ENCODE results near the gene PCGF6. TPM values are rescaled to one million over a fixed set of nuclear protein-coding genes. Genes with fewer than 3 reads are reported as not detected.
"Not testable (repeated sequence)": the region's sequence is repeated elsewhere in the genome, so short reads cannot be mapped to it uniquely, and the experiment has no call there.

Gene PCGF6
- total RNA-seq, 1 experiment from 2014 or later: 7.2 TPM

GRCh38 chr10:103259989-103260388 is 91.0 kb downstream of the PCGF6 start:
- peaks cover 8% of the 10 kb centered on the region for H3K4me1 Mint-ChIP-seq (ENCODE audit: insufficient read depth, unreplicated experiment)
- intact Hi-C loops (cut with micrococcal nuclease): no loop called here
- no peaks in the 10 kb centered on the region for H3K36me3 Mint-ChIP-seq (ENCODE audit: insufficient read depth, unreplicated experiment)
- H3K27ac Mint-ChIP-seq (ENCODE audit: low read depth, unreplicated experiment): no peak overlapping the region
- no TSS peak for BruUV-seq (replicated peaks)
- no peak for DNase-seq (ENCODE audit: unreplicated experiment)
- POLR2A ChIA-PET: interaction anchor here (0.7 to 1.0 kb wide), 2 partner anchors 19 to 72 kb away, joined by 3 read pairs; no protein-coding TSS in a partner anchor
- no peak overlapping the region for H3K4me3 Mint-ChIP-seq (ENCODE audit: unreplicated experiment)
- H3K27me3 Mint-ChIP-seq (ENCODE audit: insufficient read depth, unreplicated experiment): peaks cover under 1% of the 10 kb centered on the region
- no peak for TF ChIP-seq CTCF (IDR thresholded peaks at IDR 0.05; ENCODE audit: unreplicated experiment)
- CTCF ChIA-PET: interaction anchor here (0.5 kb wide), 1 partner anchor 29 kb away, joined by 4 read pairs; no protein-coding TSS in a partner anchor
- H3K9me3 Mint-ChIP-seq (ENCODE audit: unreplicated experiment): no peaks in the 10 kb centered on the region

- peaks cover 17% of the 10 kb centered on the region for H3K4me1 Mint-ChIP-seq (ENCODE audit: insufficient read depth, unreplicated experiment)
- H3K27ac Mint-ChIP-seq (ENCODE audit: low read depth, unreplicated experiment); DNase-seq (ENCODE audit: unreplicated experiment); BruUV-seq (replicated peaks); H3K36me3 Mint-ChIP-seq (ENCODE audit: insufficient read depth, unreplicated experiment); H3K27me3 Mint-ChIP-seq (ENCODE audit: insufficient read depth, unreplicated experiment); POLR2A ChIA-PET; CTCF ChIA-PET; H3K4me3 Mint-ChIP-seq (ENCODE audit: unreplicated experiment); intact Hi-C loops (cut with micrococcal nuclease); H3K9me3 Mint-ChIP-seq (ENCODE audit: unreplicated experiment): not testable (repeated sequence)
Observed at GRCh38 chr10:103258928-103259327, 92.0 kb downstream of the PCGF6 start.

GRCh38 chr10:103257812-103258211 is 93.1 kb downstream of the PCGF6 start:
- Mint-ChIP-seq H3K9me3 (ENCODE audit: unreplicated experiment) (no peaks in the 10 kb centered on the region), H3K27ac (ENCODE audit: low read depth, unreplicated experiment) (no peak overlapping the region), H3K4me3 (ENCODE audit: unreplicated experiment) (no peak overlapping the region), H3K27me3 (ENCODE audit: insufficient read depth, unreplicated experiment) (no peaks in the 10 kb centered on the region), H3K4me1 (ENCODE audit: insufficient read depth, unreplicated experiment) (peaks cover 18% of the 10 kb centered on the region), H3K36me3 (ENCODE audit: insufficient read depth, unreplicated experiment) (no peaks in the 10 kb centered on the region)
- CTCF ChIA-PET: no interaction called here
- no peak for DNase-seq (ENCODE audit: unreplicated experiment)
- intact Hi-C loops (cut with micrococcal nuclease): no loop called here
- no TSS peak for BruUV-seq (replicated peaks)
- no peak for TF ChIP-seq CTCF (IDR thresholded peaks at IDR 0.05; ENCODE audit: unreplicated experiment)
- POLR2A ChIA-PET: no interaction called here

GRCh38 chr10:103256613-103257012 is 94.3 kb downstream of the PCGF6 start:
- no TSS peak for BruUV-seq (replicated peaks)
- Mint-ChIP-seq H3K27ac (ENCODE audit: low read depth, unreplicated experiment) (no peak overlapping the region), H3K27me3 (ENCODE audit: insufficient read depth, unreplicated experiment) (no peaks in the 10 kb centered on the region), H3K36me3 (ENCODE audit: insufficient read depth, unreplicated experiment) (no peaks in the 10 kb centered on the region), H3K4me3 (ENCODE audit: unreplicated experiment) (no peak overlapping the region), H3K4me1 (ENCODE audit: insufficient read depth, unreplicated experiment) (peaks cover 18% of the 10 kb centered on the region), H3K9me3 (ENCODE audit: unreplicated experiment) (no peaks in the 10 kb centered on the region)
- CTCF ChIA-PET: interaction anchor here (0.6 to 1.0 kb wide), 2 partner anchors 12 to 76 kb away, joined by 3 to 4 read pairs; no protein-coding TSS in a partner anchor
- POLR2A ChIA-PET: interaction anchor here (0.7 kb wide), 1 partner anchor 362 kb away, joined by 3 read pairs; no protein-coding TSS in a partner anchor
- no peak for DNase-seq (ENCODE audit: unreplicated experiment)
- no peak for TF ChIP-seq CTCF (IDR thresholded peaks at IDR 0.05; ENCODE audit: unreplicated experiment)
- intact Hi-C loops (cut with micrococcal nuclease): no loop called here
